ENCODE measurements around the gene SPDYE18.
"Not testable (repeated sequence)": the region's sequence is repeated elsewhere in the genome, so short reads cannot be mapped to it uniquely, and the experiment has no call there.

SPDYE18 gene

DNA sequence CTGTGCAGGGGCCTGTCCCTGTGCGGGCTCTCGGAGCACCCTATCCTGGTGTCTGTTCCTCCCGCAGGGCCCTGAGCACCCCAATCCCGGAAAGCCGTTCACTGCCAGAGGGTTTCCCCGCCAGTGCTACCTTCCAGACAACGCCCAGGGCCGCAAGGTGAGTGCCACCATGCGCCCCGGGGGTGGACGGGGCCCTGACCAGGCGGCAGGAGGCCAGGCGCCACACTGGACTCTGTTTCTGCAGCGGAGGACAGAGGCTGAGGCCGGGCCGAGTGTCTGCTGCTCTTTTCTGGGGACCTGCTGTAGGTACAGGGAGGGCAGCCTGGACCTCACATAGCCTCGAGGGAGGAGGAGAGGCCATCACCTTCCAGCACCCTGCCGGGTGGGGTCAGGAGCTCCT, 58.2 kb downstream of the SPDYE18 start:
- not testable (repeated sequence) for H3K4me3 ChIP-seq (ENCODE audit: low read length); H4K20me1 ChIP-seq (ENCODE audit: insufficient read depth, low read length); DNase-seq; H3F3A ChIP-seq (ENCODE audit: insufficient read depth, low read length); H3K27me3 ChIP-seq (replicated peaks; ENCODE audit: insufficient read depth, low read length); H3K27ac ChIP-seq (ENCODE audit: low read length); H3K4me1 ChIP-seq (ENCODE audit: low read length); H3K79me2 ChIP-seq (ENCODE audit: low read length); H3K9ac ChIP-seq (ENCODE audit: low read length); H3K9me2 ChIP-seq (replicated peaks; ENCODE audit: insufficient read depth, low read length); H2AFZ ChIP-seq (ENCODE audit: low read length); H3K4me2 ChIP-seq (ENCODE audit: low read depth, low read length); H3K36me3 ChIP-seq (replicated peaks; ENCODE audit: insufficient read depth, low read length); H3K9me3 ChIP-seq (replicated peaks; ENCODE audit: insufficient read depth, low read length)

DNA sequence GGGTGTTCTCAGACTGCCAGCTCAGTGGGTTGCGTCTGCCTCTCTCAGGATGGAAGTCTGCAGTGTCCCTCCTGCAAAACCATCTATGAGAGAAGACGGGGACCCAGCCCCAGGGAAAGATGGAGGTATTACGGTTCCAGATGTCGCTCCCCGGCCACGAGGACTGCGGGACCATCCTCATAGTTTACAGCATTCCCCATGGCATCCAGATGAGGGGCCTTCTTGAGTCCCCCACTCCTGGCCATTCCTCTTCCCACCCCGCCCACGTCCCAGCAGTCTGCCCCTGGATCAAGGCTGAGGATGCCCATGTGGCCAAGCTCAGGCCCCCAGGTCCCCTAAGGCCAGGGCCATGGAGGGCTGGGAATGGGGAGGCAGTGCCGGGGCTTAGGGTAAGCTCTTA, 59.1 kb downstream of the SPDYE18 start:
- not testable (repeated sequence) for H3K27me3 ChIP-seq (replicated peaks; ENCODE audit: insufficient read depth, low read length); H3K36me3 ChIP-seq (replicated peaks; ENCODE audit: insufficient read depth, low read length); H3K9ac ChIP-seq (ENCODE audit: low read length); H3K27ac ChIP-seq (ENCODE audit: low read length); H3K4me3 ChIP-seq (ENCODE audit: low read length); H3K9me2 ChIP-seq (replicated peaks; ENCODE audit: insufficient read depth, low read length); H3K4me2 ChIP-seq (ENCODE audit: low read depth, low read length); H2AFZ ChIP-seq (ENCODE audit: low read length); H3K4me1 ChIP-seq (ENCODE audit: low read length); H3K79me2 ChIP-seq (ENCODE audit: low read length); DNase-seq; H4K20me1 ChIP-seq (ENCODE audit: insufficient read depth, low read length); H3K9me3 ChIP-seq (replicated peaks; ENCODE audit: insufficient read depth, low read length); H3F3A ChIP-seq (ENCODE audit: insufficient read depth, low read length)

DNA sequence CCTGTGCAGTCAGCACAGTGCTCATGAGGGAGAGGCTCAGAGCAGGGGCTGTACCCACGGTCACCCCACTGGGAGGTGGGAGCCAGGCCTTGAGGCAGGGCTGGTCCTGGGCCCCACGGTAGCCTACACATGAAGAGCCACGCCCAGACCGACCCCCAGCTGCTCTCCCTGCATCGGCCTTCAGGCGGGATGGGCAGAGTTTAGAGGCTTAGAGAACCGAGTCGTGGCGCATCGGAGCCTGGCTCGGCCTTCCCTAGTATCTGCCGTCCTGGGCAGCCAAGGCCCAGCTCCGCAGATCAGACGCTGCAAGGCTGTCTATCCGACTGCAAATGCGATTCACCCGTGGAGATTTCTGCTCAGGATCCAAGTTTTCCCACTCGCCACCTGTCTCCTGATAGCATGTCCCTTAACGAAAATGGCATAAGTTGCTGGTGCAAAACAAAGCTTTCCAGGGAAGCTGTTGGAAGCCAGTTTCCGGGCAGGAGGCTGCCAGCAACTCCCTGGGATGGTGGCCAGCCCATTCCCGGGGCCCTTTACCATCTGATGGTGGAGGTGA, 59.6 kb downstream of the SPDYE18 start:
- not testable (repeated sequence) for H4K20me1 ChIP-seq (ENCODE audit: insufficient read depth, low read length); H3K9ac ChIP-seq (ENCODE audit: low read length); H3K4me1 ChIP-seq (ENCODE audit: low read length); H3K4me2 ChIP-seq (ENCODE audit: low read depth, low read length); H3K79me2 ChIP-seq (ENCODE audit: low read length); H3K4me3 ChIP-seq (ENCODE audit: low read length); H2AFZ ChIP-seq (ENCODE audit: low read length); H3K27me3 ChIP-seq (replicated peaks; ENCODE audit: insufficient read depth, low read length); H3K36me3 ChIP-seq (replicated peaks; ENCODE audit: insufficient read depth, low read length); DNase-seq; H3K9me3 ChIP-seq (replicated peaks; ENCODE audit: insufficient read depth, low read length); H3K27ac ChIP-seq (ENCODE audit: low read length); H3K9me2 ChIP-seq (replicated peaks; ENCODE audit: insufficient read depth, low read length); H3F3A ChIP-seq (ENCODE audit: insufficient read depth, low read length)

DNA sequence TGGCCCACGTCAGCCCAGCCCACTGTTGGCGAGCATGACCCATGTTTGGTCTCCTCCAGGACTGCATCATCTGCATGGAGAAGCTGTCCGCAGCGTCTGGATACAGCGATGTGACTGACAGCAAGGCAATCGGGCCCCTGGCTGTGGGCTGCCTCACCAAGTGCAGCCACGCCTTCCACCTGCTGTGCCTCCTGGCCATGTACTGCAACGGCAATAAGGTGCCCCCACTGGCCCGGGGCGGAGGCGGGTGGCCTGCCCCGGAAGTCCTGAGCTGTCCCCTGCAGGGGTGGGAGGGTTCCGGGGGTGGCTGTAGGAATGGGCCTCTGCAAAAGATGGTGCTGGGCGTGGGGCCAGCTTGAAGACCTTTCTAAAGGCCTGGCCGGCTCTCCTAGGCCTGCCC, 60.3 kb downstream of the SPDYE18 start:
- H3K4me3 ChIP-seq (ENCODE audit: low read length); H3K79me2 ChIP-seq (ENCODE audit: low read length); H3K27me3 ChIP-seq (replicated peaks; ENCODE audit: insufficient read depth, low read length); H3K4me2 ChIP-seq (ENCODE audit: low read depth, low read length); H3K36me3 ChIP-seq (replicated peaks; ENCODE audit: insufficient read depth, low read length); H3K4me1 ChIP-seq (ENCODE audit: low read length); H3K9ac ChIP-seq (ENCODE audit: low read length); H2AFZ ChIP-seq (ENCODE audit: low read length); H3F3A ChIP-seq (ENCODE audit: insufficient read depth, low read length); DNase-seq; H3K27ac ChIP-seq (ENCODE audit: low read length); H3K9me3 ChIP-seq (replicated peaks; ENCODE audit: insufficient read depth, low read length); H3K9me2 ChIP-seq (replicated peaks; ENCODE audit: insufficient read depth, low read length); H4K20me1 ChIP-seq (ENCODE audit: insufficient read depth, low read length): not testable (repeated sequence)
